Suprapubic skin (tissue), 4 donors: ENCODE results near the gene CHST15.

ENCODE experiments used
- EP300 ChIP-seq: sonication (generic); formaldehyde crosslinking; IDR thresholded peaks from one replicate; pipeline ENCODE4 v1.6.1; 2017; ENCODE audit warnings: antibody characterized with exemption
- POLR2A ChIP-seq, 2 donors: fragments of 450-650 bp; IDR thresholded peaks; one replicate each; pipeline ENCODE4 v1.6.1; 2017; ENCODE audit warnings: antibody characterized with exemption in 2 of 2, mild to moderate bottlenecking in 2 of 2, moderate library complexity in 2 of 2
- POLR2AphosphoS5 ChIP-seq, 3 donors: sonication (generic); formaldehyde crosslinking; IDR thresholded peaks; one replicate each; pipeline ENCODE4 v1.6.1; 2017; ENCODE audit warnings: antibody characterized with exemption in 3 of 3
- TF ChIP-seq, protein P1 (sequence below), 2 donors: fragments of 200-600 bp in 1 of 2; fragments of 450-650 bp in 1 of 2; sonication (generic) in 1 of 2; IDR thresholded peaks; one replicate each; pipeline ENCODE4 v1.5.1; 2016 to 2019; ENCODE audit warnings: antibody characterized with exemption in 2 of 2, mild to moderate bottlenecking in 1 of 2, moderate library complexity in 1 of 2

DNA sequence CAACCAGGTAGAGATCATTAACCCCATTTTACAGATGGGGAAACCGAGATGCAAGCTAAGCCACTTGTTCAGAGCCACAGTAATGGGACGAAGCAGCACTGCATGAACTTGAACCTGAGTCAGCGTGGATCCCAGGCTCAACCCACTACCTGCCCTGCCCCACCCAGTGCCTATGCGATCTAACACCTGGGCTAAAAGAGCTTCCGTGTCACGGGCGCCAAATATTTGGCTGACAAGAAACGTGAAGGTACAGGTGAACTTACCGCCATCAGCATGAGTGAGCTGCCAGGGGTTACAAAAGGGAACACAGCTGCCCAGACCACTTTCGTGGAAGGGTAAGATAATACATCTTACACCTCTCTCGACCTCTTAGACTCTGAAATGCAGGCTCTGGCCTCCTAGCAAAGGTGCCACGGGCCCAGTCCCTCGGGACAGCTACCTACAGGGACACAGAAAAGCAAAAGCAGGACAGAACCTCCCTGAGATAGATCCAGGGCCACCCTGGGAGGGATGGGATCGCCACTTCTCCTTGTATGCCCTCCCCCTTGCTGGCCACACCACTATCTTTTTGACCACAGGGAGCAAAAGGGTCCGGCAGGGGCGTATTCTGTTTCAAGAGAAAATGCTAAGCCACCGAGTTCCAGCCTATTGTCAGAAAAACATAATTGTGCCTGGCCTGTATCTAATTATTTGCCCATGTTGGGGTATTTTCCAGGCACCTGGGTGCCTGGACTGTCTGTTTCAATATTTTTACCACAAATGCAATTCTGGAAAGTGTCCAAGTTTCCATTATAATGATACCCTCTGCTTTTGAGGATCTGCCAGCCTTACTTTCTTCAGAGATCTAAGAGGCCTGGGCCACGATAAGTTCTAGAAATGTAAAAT is 6.4 kb downstream of the CHST15 start:
- no peak for TF ChIP-seq EP300
- no peak for TF ChIP-seq POLR2A (IDR thresholded peaks at IDR 0.05)
- TF ChIP-seq, protein P1, sequence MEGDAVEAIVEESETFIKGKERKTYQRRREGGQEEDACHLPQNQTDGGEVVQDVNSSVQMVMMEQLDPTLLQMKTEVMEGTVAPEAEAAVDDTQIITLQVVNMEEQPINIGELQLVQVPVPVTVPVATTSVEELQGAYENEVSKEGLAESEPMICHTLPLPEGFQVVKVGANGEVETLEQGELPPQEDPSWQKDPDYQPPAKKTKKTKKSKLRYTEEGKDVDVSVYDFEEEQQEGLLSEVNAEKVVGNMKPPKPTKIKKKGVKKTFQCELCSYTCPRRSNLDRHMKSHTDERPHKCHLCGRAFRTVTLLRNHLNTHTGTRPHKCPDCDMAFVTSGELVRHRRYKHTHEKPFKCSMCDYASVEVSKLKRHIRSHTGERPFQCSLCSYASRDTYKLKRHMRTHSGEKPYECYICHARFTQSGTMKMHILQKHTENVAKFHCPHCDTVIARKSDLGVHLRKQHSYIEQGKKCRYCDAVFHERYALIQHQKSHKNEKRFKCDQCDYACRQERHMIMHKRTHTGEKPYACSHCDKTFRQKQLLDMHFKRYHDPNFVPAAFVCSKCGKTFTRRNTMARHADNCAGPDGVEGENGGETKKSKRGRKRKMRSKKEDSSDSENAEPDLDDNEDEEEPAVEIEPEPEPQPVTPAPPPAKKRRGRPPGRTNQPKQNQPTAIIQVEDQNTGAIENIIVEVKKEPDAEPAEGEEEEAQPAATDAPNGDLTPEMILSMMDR (IDR thresholded peaks at IDR 0.05) = no peak
- no peak for TF ChIP-seq POLR2AphosphoS5 (IDR thresholded peaks at IDR 0.05)
